Measurements from ENCODE around the gene PSMD4. TPM values are rescaled to one million over a fixed set of nuclear protein-coding genes. Genes with fewer than 3 reads are reported as not detected.
"Not testable (repeated sequence)": the region's sequence is repeated elsewhere in the genome, so short reads cannot be mapped to it uniquely, and the experiment has no call there.

Gene PSMD4
- 181 and 184 TPM in 2 replicates for total RNA-seq
- 251 and 266 TPM in 2 replicates for polyA plus RNA-seq
- polyA plus RNA-seq (2011; cell fraction: cytosol; rRNA removed): 289 and 336 TPM in 2 replicates
- polyA plus RNA-seq (2011; cell fraction: nucleus; rRNA removed): 182 and 188 TPM in 2 replicates
- polyA plus RNA-seq (2012): 176 and 257 TPM in 2 replicates
- polyA minus RNA-seq: 206 and 240 TPM in 2 replicates
- polyA minus RNA-seq (2011; cell fraction: cytosol; rRNA and poly(A)+ RNA removed): 118 TPM
- 45.8 and 53.8 TPM in 2 replicates for polyA minus RNA-seq (2011; cell fraction: nucleus; rRNA and poly(A)+ RNA removed)
- percentile 77 among the genes with signal in this experiment for Bru-seq, nascent RNA
- BruChase-seq, experiment 1, labeled RNA remaining after a 6-hour chase: percentile 91 among the genes with signal in this experiment
- BruChase-seq, experiment 2, labeled RNA remaining after a 2-hour chase: percentile 91 among the genes with signal in this experiment
- long read RNA-seq, transcript PSMD4-201 (10 exons, 1,333 nt): minor isoform, 38 of 582 reads
- long read RNA-seq, transcript PSMD4-202 (10 exons, 1,350 nt): major isoform, 472 of 582 reads
- long read RNA-seq, partial matches to known transcripts: 36 of 582 reads
- long read RNA-seq, other reads (novel, unspliced or antisense): 36 of 582 reads

- peak; percentile 98 for DNase-seq (ENCODE audit: low read depth, low spot score)
- Histone ChIP-seq H3K79me2 (ENCODE audit: control insufficient read depth, insufficient read depth, low read length) (peaks cover 44% of the 10 kb centered on the region), H3K4me2 (ENCODE audit: insufficient read depth, low read length) (peak within 1 kb of the TSS; percentile 99), H3K36me3 (ENCODE audit: control insufficient read depth in 2 of 2, extremely low read depth in 1 of 2, insufficient read depth in 2 of 2, low read length in 2 of 2) (peaks cover 0 to 2% of the 10 kb centered on the region in 2 experiments), H3K27me3 (ENCODE audit: control insufficient read depth in 2 of 2, insufficient read depth in 2 of 2, low read length in 2 of 2) (no peaks in the 10 kb centered on the region), H3K4me3 (replicated peaks in 1 of 3; ENCODE audit: insufficient read depth in 1 of 3, low read depth in 1 of 3, low read length in 3 of 3) (peak within 1 kb of the TSS; percentile 82 to 96 (median 87)), H3K9me1 (replicated peaks; ENCODE audit: control insufficient read depth, extremely low read depth, insufficient read depth, low read length) (no peaks in the 10 kb centered on the region), H3K9ac (replicated peaks; ENCODE audit: extremely low read depth, insufficient read depth, low read length) (peak within 1 kb of the TSS; percentile 95), H4K20me1 (replicated peaks; ENCODE audit: control insufficient read depth, extremely low read depth, insufficient read depth, low read length) (no peaks in the 10 kb centered on the region), H3K4me1 (ENCODE audit: control insufficient read depth, extremely low read depth, insufficient read depth, low read length) (peaks cover 7% of the 10 kb centered on the region), H2AFZ (ENCODE audit: low read depth, low read length) (peak within 1 kb of the TSS; percentile 81), H3K27ac (ENCODE audit: insufficient read depth, low read depth, low read length) (peak within 1 kb of the TSS; percentile 80), H3K9me3 (replicated peaks; ENCODE audit: control insufficient read depth, insufficient read depth, low read length) (no peaks in the 10 kb centered on the region)
- dilution Hi-C loops (cut with MboI; ENCODE audit: extremely low pct_ligation_motif_present, low sequenced_read_pairs) (no loop called here), intact Hi-C loops (cut with micrococcal nuclease) (loop anchor here (1.0 kb wide), 1 partner anchor 27 kb away; no protein-coding TSS in a partner anchor)
- ChIA-PET POLR2A (interaction anchor here (0.7 to 1.3 kb wide), 3 partner anchors 146 to 159 kb away, joined by 3 to 6 read pairs (median 5); no protein-coding TSS in a partner anchor), CTCF (interaction anchor here (0.7 to 1.7 kb wide), 4 partner anchors 19 to 155 kb away, joined by 3 to 6 read pairs (median 5); partner anchors contain the start of genes VPS72 and ZNF687)
- TSS peak; percentile 88 for BruUV-seq (replicated peaks)
- peak; percentile 93 for FAIRE-seq
- TF ChIP-seq EZH2 (IDR thresholded peaks at IDR 0.05; ENCODE audit: borderline replicate concordance, low read depth, low read length, severe bottlenecking) (no peak), POLR2A (IDR thresholded peaks at IDR 0.05; ENCODE audit: low read depth, low read length) (peak; percentile 96), POLR2AphosphoS5 (IDR thresholded peaks at IDR 0.05; ENCODE audit: insufficient read depth, low read depth, low read length) (peak; percentile 96), GATA2 (IDR thresholded peaks at IDR 0.05; ENCODE audit: insufficient read depth, insufficient read length, low read depth, low read length) (no peak), MAX (IDR thresholded peaks at IDR 0.05; ENCODE audit: insufficient read depth, insufficient read length) (peak; percentile 77), FOS (IDR thresholded peaks at IDR 0.05; ENCODE audit: borderline replicate concordance, insufficient read depth, low read length) (no peak), MYC (IDR thresholded peaks at IDR 0.05; ENCODE audit: low read depth, low read length) (peak; percentile 26)
These were observed at the start of gene PSMD4 for GRCh38 chr1:151254217-151255213. Gene PSMD4, plus strand, starts transcription at chr1:151254734. Its CDS starts 49 bp downstream, at chr1:151254783.

- peaks cover 9 to 14% of the 10 kb centered on the region in 2 experiments for H3K36me3 ChIP-seq (ENCODE audit: control insufficient read depth in 2 of 2, extremely low read depth in 1 of 2, insufficient read depth in 2 of 2, low read length in 2 of 2)
- H3K9me3 ChIP-seq (replicated peaks; ENCODE audit: control insufficient read depth, insufficient read depth, low read length); H3K9ac ChIP-seq (replicated peaks; ENCODE audit: extremely low read depth, insufficient read depth, low read length); FAIRE-seq; H3K9me1 ChIP-seq (replicated peaks; ENCODE audit: control insufficient read depth, extremely low read depth, insufficient read depth, low read length); H3K4me2 ChIP-seq (ENCODE audit: insufficient read depth, low read length); H2AFZ ChIP-seq (ENCODE audit: low read depth, low read length); H3K27me3 ChIP-seq (ENCODE audit: control insufficient read depth in 2 of 2, insufficient read depth in 2 of 2, low read length in 2 of 2); BruUV-seq (replicated peaks); H3K27ac ChIP-seq (ENCODE audit: insufficient read depth, low read depth, low read length); intact Hi-C loops (cut with micrococcal nuclease); dilution Hi-C loops (cut with MboI; ENCODE audit: extremely low pct_ligation_motif_present, low sequenced_read_pairs); POLR2A ChIA-PET; DNase-seq (ENCODE audit: low read depth, low spot score); H3K4me3 ChIP-seq (replicated peaks in 1 of 3; ENCODE audit: insufficient read depth in 1 of 3, low read depth in 1 of 3, low read length in 3 of 3): not testable (repeated sequence)
- CTCF ChIA-PET: interaction anchor here (1.0 to 1.6 kb wide), 2 partner anchors 11 to 106 kb away, joined by 3 read pairs; no protein-coding TSS in a partner anchor
- peaks cover 13% of the 10 kb centered on the region for H4K20me1 ChIP-seq (replicated peaks; ENCODE audit: control insufficient read depth, extremely low read depth, insufficient read depth, low read length)
- peaks cover 88% of the 10 kb centered on the region for H3K79me2 ChIP-seq (ENCODE audit: control insufficient read depth, insufficient read depth, low read length)
- H3K4me1 ChIP-seq (ENCODE audit: control insufficient read depth, extremely low read depth, insufficient read depth, low read length): peaks cover 11% of the 10 kb centered on the region
These were observed 49.1 kb upstream of the PSMD4 start for GRCh38 chr1:151205381-151205965.

Data from endothelial cell of umbilical vein (primary cell).